Liver (tissue), 9 donors: ENCODE results near the gene ABCC8. TPM values are rescaled to one million over a fixed set of nuclear protein-coding genes. Genes with fewer than 3 reads are reported as not detected.

Experiments
- DNase-seq: peaks from one replicate; pipeline ENCODE4 v3.0.0-alpha.2; 2017; ENCODE audit warnings: low spot score
- H3K27ac ChIP-seq, 2 donors: one replicate each; pipeline ENCODE4 v1.7.0; 2013; ENCODE audit warnings: inconsistent platforms in 2 of 2, low read length in 2 of 2, control low read depth in 1 of 2, low read depth in 1 of 2, mild to moderate bottlenecking in 1 of 2
- H3K27me3 ChIP-seq, 4 donors: one replicate each; pipeline versions ENCODE4 v1.6.1 to v1.7.0; 2013; ENCODE audit warnings: low read length in 3 of 4, inconsistent platforms in 1 of 4, mild to moderate bottlenecking in 1 of 4, moderate library complexity in 1 of 4; ENCODE audit not compliant: control insufficient read depth in 4 of 4, insufficient read depth in 4 of 4
- H3K36me3 ChIP-seq, 4 donors: one replicate each; pipeline versions ENCODE4 v1.6.1 to v1.7.0; 2013; ENCODE audit warnings: low read length in 3 of 4, mild to moderate bottlenecking in 3 of 4, low read depth in 1 of 4, moderate library complexity in 1 of 4; ENCODE audit not compliant: control insufficient read depth in 4 of 4, insufficient read depth in 3 of 4
- H3K4me1 ChIP-seq, 4 donors: one replicate each; pipeline versions ENCODE4 v1.6.1 to v1.7.0; 2013; ENCODE audit warnings: low read length in 3 of 4, mild to moderate bottlenecking in 3 of 4, moderate library complexity in 1 of 4; ENCODE audit not compliant: control insufficient read depth in 4 of 4, insufficient read depth in 4 of 4
- H3K4me3 ChIP-seq, 3 donors: one replicate each; pipeline versions ENCODE4 v1.6.1 to v1.7.0; 2013; ENCODE audit warnings: low read length in 3 of 3, control low read depth in 1 of 3, low read depth in 1 of 3, mild to moderate bottlenecking in 1 of 3
- H3K9ac ChIP-seq, 2 donors: one replicate each; pipeline ENCODE4 v1.7.0; 2013; ENCODE audit warnings: low read length in 2 of 2, mild to moderate bottlenecking in 2 of 2, moderate library complexity in 2 of 2, control low read depth in 1 of 2, low read depth in 1 of 2
- H3K9me3 ChIP-seq, 4 donors: one replicate each; pipeline versions ENCODE4 v1.6.1 to v1.7.0; 2013; ENCODE audit warnings: low read length in 3 of 4; ENCODE audit not compliant: control insufficient read depth in 4 of 4
- FOXA1 ChIP-seq: IDR thresholded peaks from 2 replicates; pipeline ENCODE4 v1.6.1; 2016; ENCODE audit warnings: antibody characterized with exemption
- FOXA2 ChIP-seq: IDR thresholded peaks from 2 replicates; pipeline ENCODE4 v1.6.1; 2016; ENCODE audit warnings: antibody characterized with exemption
- GABPA ChIP-seq, 2 donors: IDR thresholded peaks in 1 of 2; conservative IDR thresholded peaks in 1 of 2; 2 replicates each; pipeline ENCODE4 v1.6.1; 2016; ENCODE audit warnings: antibody characterized with exemption in 2 of 2, mild to moderate bottlenecking in 1 of 2, moderate library complexity in 1 of 2
- HNF4G ChIP-seq: IDR thresholded peaks from 2 replicates; pipeline ENCODE4 v1.6.1; 2016; ENCODE audit warnings: antibody characterized with exemption
- RAD21 ChIP-seq, 2 donors: IDR thresholded peaks; 2 replicates each; pipeline ENCODE4 v1.6.1; 2016; ENCODE audit warnings: antibody characterized with exemption in 2 of 2, mild to moderate bottlenecking in 2 of 2
- RXRA ChIP-seq, 2 donors: IDR thresholded peaks; 2 replicates each; pipeline ENCODE4 v1.6.1; 2017 to 2018; ENCODE audit warnings: antibody characterized with exemption in 2 of 2, mild to moderate bottlenecking in 1 of 2
- SP1 ChIP-seq: IDR thresholded peaks from 2 replicates; pipeline ENCODE4 v1.6.1; 2018; ENCODE audit warnings: antibody characterized with exemption, mild to moderate bottlenecking
- YY1 ChIP-seq: IDR thresholded peaks from 2 replicates; pipeline ENCODE4 v1.6.1; 2016; ENCODE audit warnings: antibody characterized with exemption, mild to moderate bottlenecking
- ZBTB33 ChIP-seq: IDR thresholded peaks from 2 replicates; pipeline ENCODE4 v1.6.1; 2016; ENCODE audit warnings: antibody characterized with exemption
- WGBS: extraction: QIAGEN DNeasy Blood & Tissue Kit; methylation state at CpG from one replicate; pipeline ENCODE4 v1.1.7; 2013; 5-methylcytosine and 5-hydroxymethylcytosine counted together
- polyA plus RNA-seq, 2 donors: library from polyadenylated mRNA; stranded (reverse) in 1 of 2; unstranded in 1 of 2; fragments of 200-250 nt in 1 of 2; fragments of >200 nt in 1 of 2; fragmentation: Nextera tagmentation in 1 of 2; extraction: Ambion mirVana in 1 of 2; gene quantifications; one replicate each; pipeline versions ENCODE4 v1.2.1 to v1.2.3, GENCODE V29; 2013 to 2015
- total RNA-seq, 2 donors: library from RNA; depleted of rRNA; stranded (reverse); fragments of >200 nt; gene quantifications; one replicate each; pipeline ENCODE4 v1.2.3, GENCODE V29; 2014
- TF ChIP-seq, protein P1 (sequence below): fragments of 150-350 bp; IDR thresholded peaks from 2 replicates; pipeline ENCODE4 v1.5.1; 2017; ENCODE audit warnings: improper control_type of control experiment, low read depth, low read length; ENCODE audit not compliant: missing input control
- donor health status: healthy.
- donor health status: healthy.
- donor health status: healthy.
- donor health status: healthy.
- donor health status: healthy.

The ABCC8 gene
- total and polyA plus RNA-seq, 4 donors = 0.16 to 0.25 TPM; not detected in 2

DNA sequence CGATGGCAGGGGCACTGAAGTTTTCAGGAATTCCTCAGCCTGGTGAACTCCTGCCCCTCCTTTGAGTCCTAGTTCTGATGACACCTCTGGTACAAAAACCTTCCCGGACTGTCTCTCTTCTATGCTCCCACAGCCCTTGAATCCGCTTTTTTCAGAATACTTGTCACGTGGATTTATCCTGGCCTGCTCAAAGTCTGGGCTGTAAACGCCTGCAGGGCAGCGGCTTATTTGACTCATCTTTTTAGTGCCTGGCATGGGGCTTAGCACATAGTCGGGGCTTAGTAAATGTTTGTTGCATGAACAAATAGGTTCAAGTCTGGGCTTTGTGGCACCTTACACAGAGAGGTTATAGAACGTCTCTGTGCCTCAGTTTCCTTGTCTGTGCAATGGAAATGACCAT, 74.8 kb downstream of the ABCC8 start:
- H3K9ac ChIP-seq = no peak overlapping the region
- H3K27ac ChIP-seq = no peak overlapping the region
- no peaks in the 10 kb centered on the region for H3K27me3 ChIP-seq
- no peak for TF ChIP-seq FOXA2
- no peak for TF ChIP-seq SP1
- no peak for TF ChIP-seq RAD21 (IDR thresholded peaks at IDR 0.05)
- TF ChIP-seq, protein P1, sequence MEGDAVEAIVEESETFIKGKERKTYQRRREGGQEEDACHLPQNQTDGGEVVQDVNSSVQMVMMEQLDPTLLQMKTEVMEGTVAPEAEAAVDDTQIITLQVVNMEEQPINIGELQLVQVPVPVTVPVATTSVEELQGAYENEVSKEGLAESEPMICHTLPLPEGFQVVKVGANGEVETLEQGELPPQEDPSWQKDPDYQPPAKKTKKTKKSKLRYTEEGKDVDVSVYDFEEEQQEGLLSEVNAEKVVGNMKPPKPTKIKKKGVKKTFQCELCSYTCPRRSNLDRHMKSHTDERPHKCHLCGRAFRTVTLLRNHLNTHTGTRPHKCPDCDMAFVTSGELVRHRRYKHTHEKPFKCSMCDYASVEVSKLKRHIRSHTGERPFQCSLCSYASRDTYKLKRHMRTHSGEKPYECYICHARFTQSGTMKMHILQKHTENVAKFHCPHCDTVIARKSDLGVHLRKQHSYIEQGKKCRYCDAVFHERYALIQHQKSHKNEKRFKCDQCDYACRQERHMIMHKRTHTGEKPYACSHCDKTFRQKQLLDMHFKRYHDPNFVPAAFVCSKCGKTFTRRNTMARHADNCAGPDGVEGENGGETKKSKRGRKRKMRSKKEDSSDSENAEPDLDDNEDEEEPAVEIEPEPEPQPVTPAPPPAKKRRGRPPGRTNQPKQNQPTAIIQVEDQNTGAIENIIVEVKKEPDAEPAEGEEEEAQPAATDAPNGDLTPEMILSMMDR = no peak
- no peak for TF ChIP-seq RXRA (IDR thresholded peaks at IDR 0.05)
- TF ChIP-seq FOXA1 = no peak
- no peak for TF ChIP-seq YY1
- no peak for TF ChIP-seq ZBTB33
- no peak for TF ChIP-seq HNF4G
- H3K9me3 ChIP-seq = no peaks in the 10 kb centered on the region
- no peak for DNase-seq
- 89% methylated on average over 8 of the region's 8 CpGs for WGBS
- H3K4me3 ChIP-seq = no peak overlapping the region
- H3K36me3 ChIP-seq = no peaks in the 10 kb centered on the region
- peaks cover 4 to 14% (median 9%) of the 10 kb centered on the region in 4 donors for H3K4me1 ChIP-seq

DNA sequence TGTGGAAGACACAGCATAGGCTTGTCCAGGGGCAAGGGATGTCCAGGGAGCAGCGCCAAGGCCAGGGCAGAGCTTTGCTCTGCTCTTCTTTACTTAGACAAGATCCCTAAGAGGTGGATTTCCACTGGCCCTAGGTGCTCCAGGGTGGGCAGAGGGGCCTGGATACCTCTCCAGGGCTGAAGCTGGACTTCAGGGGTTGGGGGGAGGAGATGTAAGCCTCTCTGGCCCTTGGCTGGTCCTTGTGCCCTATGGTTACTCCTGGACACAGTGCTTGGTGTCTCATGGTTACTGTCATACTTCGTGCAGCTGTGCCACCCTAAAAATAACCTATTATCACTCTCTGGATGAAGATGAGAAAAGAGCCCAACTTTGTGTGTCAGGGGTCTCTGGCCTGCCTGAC, 75.3 kb downstream of the ABCC8 start:
- no peak overlapping the region for H3K9ac ChIP-seq
- no peaks in the 10 kb centered on the region for H3K9me3 ChIP-seq
- no peak overlapping the region for H3K27ac ChIP-seq

More for the DNA sequence above, 75.3 kb downstream of the ABCC8 start:
- no peak overlapping the region for H3K4me3 ChIP-seq
- no peaks in the 10 kb centered on the region for H3K27me3 ChIP-seq
- DNase-seq = no peak
- WGBS = 90% methylated on average over 2 of the region's 2 CpGs
- TF ChIP-seq FOXA2 = no peak
- no peak for TF ChIP-seq SP1
- no peak for TF ChIP-seq YY1
- no peak for TF ChIP-seq RAD21 (IDR thresholded peaks at IDR 0.05)
- no peak for TF ChIP-seq RXRA (IDR thresholded peaks at IDR 0.05)
- no peak for TF ChIP-seq ZBTB33
- TF ChIP-seq GABPA (IDR thresholded peaks at IDR 0.05 in 1 of 2, conservative IDR thresholded peaks at IDR 0.05 in 1 of 2) = no peak
- no peaks in the 10 kb centered on the region for H3K36me3 ChIP-seq
- peaks cover 3 to 12% (median 7%) of the 10 kb centered on the region in 4 donors for H3K4me1 ChIP-seq
